CD1c-positive myeloid dendritic cell (primary cell): Measurements from ENCODE around the gene ERN1.
"Not testable (repeated sequence)": the region's sequence is repeated elsewhere in the genome, so short reads cannot be mapped to it uniquely, and the experiment has no call there.

Experiments
- DNase-seq: peaks from one replicate; pipeline ENCODE4 v3.0.0-alpha.2; 2016; ENCODE audit errors: extremely low spot score

Gene ERN1

GRCh38 chr17:64028874-64029464, 101.0 kb downstream of the ERN1 start:
- DNase-seq: peak; percentile 81

GRCh38 chr17:64025732-64026294, 104.1 kb downstream of the ERN1 start:
- peak; percentile 91 for DNase-seq

- peak; percentile 11 for DNase-seq
These were observed 104.9 kb downstream of the ERN1 start for GRCh38 chr17:64024781-64025731.

GRCh38 chr17:64024215-64024654, 105.7 kb downstream of the ERN1 start:
- DNase-seq: no peak

GRCh38 chr17:64022611-64023063, 107.3 kb downstream of the ERN1 start:
- DNase-seq: no peak

GRCh38 chr17:64020056-64020766, 109.7 kb downstream of the ERN1 start, which contains the start of gene ICAM2:
Gene ICAM2, minus strand, starts transcription at chr17:64020633. Its CDS starts 13,942 bp downstream, at chr17:64006691.
- DNase-seq: peak; percentile 79

- not testable (repeated sequence) for DNase-seq
These were observed 110.4 kb downstream of the ERN1 start for GRCh38 chr17:64019551-64019961.

- DNase-seq: no peak
These were observed 112.5 kb downstream of the ERN1 start for GRCh38 chr17:64017381-64017980.

- no peak for DNase-seq
These were observed 113.0 kb downstream of the ERN1 start for GRCh38 chr17:64016974-64017373.

- DNase-seq: no peak
These were observed 113.6 kb downstream of the ERN1 start for GRCh38 chr17:64016231-64016784.

- DNase-seq: no peak
These were observed 114.5 kb downstream of the ERN1 start for GRCh38 chr17:64015447-64015846.

- peak; percentile 68 for DNase-seq
These were observed 120.2 kb downstream of the ERN1 start for GRCh38 chr17:64009571-64010402.

GRCh38 chr17:64008830-64009229, 121.1 kb downstream of the ERN1 start:
- no peak for DNase-seq

GRCh38 chr17:64008346-64008745, 121.6 kb downstream of the ERN1 start:
- no peak for DNase-seq

- DNase-seq: no peak
These were observed 122.1 kb downstream of the ERN1 start for GRCh38 chr17:64007838-64008282.

- DNase-seq: not testable (repeated sequence)
These were observed 122.7 kb downstream of the ERN1 start for GRCh38 chr17:64007089-64007837.

- no peak for DNase-seq
These were observed 123.4 kb downstream of the ERN1 start for GRCh38 chr17:64006361-64007088.

- DNase-seq: no peak
These were observed 124.2 kb downstream of the ERN1 start for GRCh38 chr17:64005734-64006167.
